WTC11 (cell line): ENCODE measurements around the gene AADACL3.

Experiments
- NFE2L1 ChIP-seq: sonication (generic); formaldehyde crosslinking; IDR thresholded peaks from 2 replicates; pipeline ENCODE4 v1.8.1; 2023; ENCODE audit warnings: missing genetic modification reagents
- TF ChIP-seq, protein P1 (sequence below): sonication (generic); formaldehyde crosslinking; IDR thresholded peaks from 2 replicates; pipeline ENCODE4 v1.8.1; 2022; ENCODE audit warnings: low read depth, missing genetic modification reagents, borderline replicate concordance

DNA sequence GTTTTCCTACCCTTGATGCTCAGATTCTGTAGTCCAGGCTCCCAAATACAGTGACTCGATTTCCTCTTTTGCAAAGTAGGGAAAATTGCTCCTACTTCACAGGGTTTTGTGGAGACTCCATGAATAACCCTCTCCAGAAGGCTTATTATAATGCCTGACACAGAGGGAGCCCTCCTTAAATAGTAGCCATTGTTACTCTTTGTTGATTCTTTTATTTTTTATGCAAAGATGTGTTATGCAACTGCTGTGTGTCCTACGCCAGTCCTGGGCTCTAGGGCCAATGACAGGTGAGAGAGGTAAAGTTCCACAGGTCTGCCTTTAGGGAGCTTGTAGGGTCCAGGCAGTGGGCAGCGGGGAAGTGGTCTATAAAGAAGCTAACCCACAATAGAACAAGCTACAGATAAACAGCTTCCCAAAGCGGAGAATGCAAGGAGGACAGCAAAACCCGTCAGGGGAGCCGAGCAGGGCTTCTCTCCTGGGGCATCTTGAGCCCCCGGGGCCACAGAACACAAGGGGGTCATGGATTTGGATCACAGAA is 1.5 kb downstream of the AADACL3 start:
- no peak for TF ChIP-seq NFE2L1 (CRISPR knock-in tag)
- TF ChIP-seq, protein P1, sequence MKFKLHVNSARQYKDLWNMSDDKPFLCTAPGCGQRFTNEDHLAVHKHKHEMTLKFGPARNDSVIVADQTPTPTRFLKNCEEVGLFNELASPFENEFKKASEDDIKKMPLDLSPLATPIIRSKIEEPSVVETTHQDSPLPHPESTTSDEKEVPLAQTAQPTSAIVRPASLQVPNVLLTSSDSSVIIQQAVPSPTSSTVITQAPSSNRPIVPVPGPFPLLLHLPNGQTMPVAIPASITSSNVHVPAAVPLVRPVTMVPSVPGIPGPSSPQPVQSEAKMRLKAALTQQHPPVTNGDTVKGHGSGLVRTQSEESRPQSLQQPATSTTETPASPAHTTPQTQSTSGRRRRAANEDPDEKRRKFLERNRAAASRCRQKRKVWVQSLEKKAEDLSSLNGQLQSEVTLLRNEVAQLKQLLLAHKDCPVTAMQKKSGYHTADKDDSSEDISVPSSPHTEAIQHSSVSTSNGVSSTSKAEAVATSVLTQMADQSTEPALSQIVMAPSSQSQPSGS = no peak
